ENCODE data around the gene CLASP1. TPM values are rescaled to one million over a fixed set of nuclear protein-coding genes. Genes with fewer than 3 reads are reported as not detected.

The CLASP1 gene
- total and polyA plus RNA-seq, 2 experiments from 2014 or later, result 16.6 to 56.3 TPM

DNA sequence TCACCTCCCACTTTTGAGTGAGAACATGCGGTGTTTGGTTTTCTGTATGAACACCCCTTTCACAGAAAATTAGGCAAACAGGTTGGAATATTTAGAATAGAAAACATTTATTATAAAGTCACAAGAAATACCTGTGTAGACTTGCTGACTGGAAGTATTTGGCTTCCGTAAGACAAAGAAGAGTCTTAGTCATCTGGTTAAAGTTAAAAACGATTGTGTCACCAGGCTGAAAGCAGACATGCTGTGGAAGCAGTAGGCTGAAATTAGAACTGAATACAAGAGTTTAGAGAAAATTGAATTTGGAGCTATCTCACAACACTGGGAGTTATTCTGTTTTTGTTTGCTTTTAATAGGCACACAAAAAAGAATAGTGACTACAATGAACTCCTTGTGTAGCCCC is 16.2 kb upstream of the CLASP1 start:
- DNase-seq (ENCODE audit: low spot score), result no peak
- H3F3A ChIP-seq (replicated peaks; ENCODE audit: low read depth), result no peaks in the 10 kb centered on the region
- H3K27me3 ChIP-seq (ENCODE audit: insufficient read depth), result no peaks in the 10 kb centered on the region
- no peak overlapping the region for H3K27ac ChIP-seq (ENCODE audit: low read depth)
- Mint-ChIP-seq H3K36me3 (ENCODE audit: low read depth) (peaks cover 11% of the 10 kb centered on the region), H3K9me3 (peaks cover 19% of the 10 kb centered on the region), H3K4me3 (no peak overlapping the region), H3K27me3 (ENCODE audit: insufficient read depth, low read depth, poor library complexity) (peaks cover 4% of the 10 kb centered on the region), H3K4me1 (peaks cover 23% of the 10 kb centered on the region), H3K27ac (no peak overlapping the region)
- no peaks in the 10 kb centered on the region for H3K36me3 ChIP-seq (ENCODE audit: insufficient read depth)
- H3K4me1 ChIP-seq (ENCODE audit: insufficient read depth), result peaks cover 15% of the 10 kb centered on the region
- TF ChIP-seq, protein P1, sequence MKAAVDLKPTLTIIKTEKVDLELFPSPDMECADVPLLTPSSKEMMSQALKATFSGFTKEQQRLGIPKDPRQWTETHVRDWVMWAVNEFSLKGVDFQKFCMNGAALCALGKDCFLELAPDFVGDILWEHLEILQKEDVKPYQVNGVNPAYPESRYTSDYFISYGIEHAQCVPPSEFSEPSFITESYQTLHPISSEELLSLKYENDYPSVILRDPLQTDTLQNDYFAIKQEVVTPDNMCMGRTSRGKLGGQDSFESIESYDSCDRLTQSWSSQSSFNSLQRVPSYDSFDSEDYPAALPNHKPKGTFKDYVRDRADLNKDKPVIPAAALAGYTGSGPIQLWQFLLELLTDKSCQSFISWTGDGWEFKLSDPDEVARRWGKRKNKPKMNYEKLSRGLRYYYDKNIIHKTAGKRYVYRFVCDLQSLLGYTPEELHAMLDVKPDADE (IDR thresholded peaks at IDR 0.05), result no peak
- TF ChIP-seq, protein P2, sequence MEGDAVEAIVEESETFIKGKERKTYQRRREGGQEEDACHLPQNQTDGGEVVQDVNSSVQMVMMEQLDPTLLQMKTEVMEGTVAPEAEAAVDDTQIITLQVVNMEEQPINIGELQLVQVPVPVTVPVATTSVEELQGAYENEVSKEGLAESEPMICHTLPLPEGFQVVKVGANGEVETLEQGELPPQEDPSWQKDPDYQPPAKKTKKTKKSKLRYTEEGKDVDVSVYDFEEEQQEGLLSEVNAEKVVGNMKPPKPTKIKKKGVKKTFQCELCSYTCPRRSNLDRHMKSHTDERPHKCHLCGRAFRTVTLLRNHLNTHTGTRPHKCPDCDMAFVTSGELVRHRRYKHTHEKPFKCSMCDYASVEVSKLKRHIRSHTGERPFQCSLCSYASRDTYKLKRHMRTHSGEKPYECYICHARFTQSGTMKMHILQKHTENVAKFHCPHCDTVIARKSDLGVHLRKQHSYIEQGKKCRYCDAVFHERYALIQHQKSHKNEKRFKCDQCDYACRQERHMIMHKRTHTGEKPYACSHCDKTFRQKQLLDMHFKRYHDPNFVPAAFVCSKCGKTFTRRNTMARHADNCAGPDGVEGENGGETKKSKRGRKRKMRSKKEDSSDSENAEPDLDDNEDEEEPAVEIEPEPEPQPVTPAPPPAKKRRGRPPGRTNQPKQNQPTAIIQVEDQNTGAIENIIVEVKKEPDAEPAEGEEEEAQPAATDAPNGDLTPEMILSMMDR (conservative IDR thresholded peaks at IDR 0.05; ENCODE audit: low read depth in 2 of 2), result no peak
- TF ChIP-seq STAT1 (IDR thresholded peaks at IDR 0.05; ENCODE audit: unreplicated experiment), result no peak
- TF ChIP-seq JUNB (IDR thresholded peaks at IDR 0.05; ENCODE audit: unreplicated experiment), result no peak
- H2AFZ ChIP-seq, result no peak overlapping the region
- no peak overlapping the region for H3K4me3 ChIP-seq
- no peak for ATAC-seq
- H4K20me1 ChIP-seq (replicated peaks; ENCODE audit: insufficient read depth), result no peaks in the 10 kb centered on the region
- H3K4me2 ChIP-seq, result no peak overlapping the region
- H3K79me2 ChIP-seq (replicated peaks; ENCODE audit: insufficient read depth), result no peaks in the 10 kb centered on the region
- H3K9me2 ChIP-seq (ENCODE audit: insufficient read depth), result no peaks in the 10 kb centered on the region

DNA sequence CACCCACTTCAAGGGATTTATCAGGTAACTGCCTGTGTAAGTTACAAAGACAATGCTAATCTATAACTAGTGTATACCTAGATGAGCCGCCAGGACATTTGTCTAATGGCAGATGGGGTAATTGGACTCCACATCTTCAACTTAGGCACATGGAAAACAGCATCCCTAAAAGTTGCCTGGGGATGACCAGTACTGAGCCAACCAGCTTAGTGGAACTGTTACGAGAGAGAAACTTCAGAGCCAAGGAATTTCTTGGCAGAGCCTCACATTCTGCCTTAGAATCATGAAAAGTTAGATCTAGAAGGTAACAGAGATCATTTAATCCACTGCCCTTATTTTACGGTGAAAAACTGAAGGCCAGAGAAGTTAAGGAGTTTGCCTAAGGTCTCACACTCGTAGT is 15.5 kb upstream of the CLASP1 start:
- H3K4me1 ChIP-seq (ENCODE audit: insufficient read depth), result peaks cover 15% of the 10 kb centered on the region
- ATAC-seq, result no peak
- H3K36me3 ChIP-seq (ENCODE audit: insufficient read depth), result no peaks in the 10 kb centered on the region
- no peak overlapping the region for H2AFZ ChIP-seq
- H3F3A ChIP-seq (replicated peaks; ENCODE audit: low read depth), result no peaks in the 10 kb centered on the region
- no peaks in the 10 kb centered on the region for H3K9me2 ChIP-seq (ENCODE audit: insufficient read depth)
- Mint-ChIP-seq H3K36me3 (ENCODE audit: low read depth) (peaks cover 6% of the 10 kb centered on the region), H3K27ac (no peak overlapping the region), H3K27me3 (ENCODE audit: insufficient read depth, low read depth, poor library complexity) (peaks cover 4% of the 10 kb centered on the region), H3K4me3 (no peak overlapping the region), H3K4me1 (peaks cover 23% of the 10 kb centered on the region), H3K9me3 (peaks cover 14% of the 10 kb centered on the region)
- H3K4me3 ChIP-seq, result no peak overlapping the region
- H3K27ac ChIP-seq (ENCODE audit: low read depth), result no peak overlapping the region
- no peaks in the 10 kb centered on the region for H4K20me1 ChIP-seq (replicated peaks; ENCODE audit: insufficient read depth)
- TF ChIP-seq POLR2AphosphoS5 (IDR thresholded peaks at IDR 0.05; ENCODE audit: low read depth), result no peak
- TF ChIP-seq, protein P2 (conservative IDR thresholded peaks at IDR 0.05; ENCODE audit: low read depth in 2 of 2), result no peak
- no peak for TF ChIP-seq JUNB (IDR thresholded peaks at IDR 0.05; ENCODE audit: unreplicated experiment)
- TF ChIP-seq, protein P3, sequence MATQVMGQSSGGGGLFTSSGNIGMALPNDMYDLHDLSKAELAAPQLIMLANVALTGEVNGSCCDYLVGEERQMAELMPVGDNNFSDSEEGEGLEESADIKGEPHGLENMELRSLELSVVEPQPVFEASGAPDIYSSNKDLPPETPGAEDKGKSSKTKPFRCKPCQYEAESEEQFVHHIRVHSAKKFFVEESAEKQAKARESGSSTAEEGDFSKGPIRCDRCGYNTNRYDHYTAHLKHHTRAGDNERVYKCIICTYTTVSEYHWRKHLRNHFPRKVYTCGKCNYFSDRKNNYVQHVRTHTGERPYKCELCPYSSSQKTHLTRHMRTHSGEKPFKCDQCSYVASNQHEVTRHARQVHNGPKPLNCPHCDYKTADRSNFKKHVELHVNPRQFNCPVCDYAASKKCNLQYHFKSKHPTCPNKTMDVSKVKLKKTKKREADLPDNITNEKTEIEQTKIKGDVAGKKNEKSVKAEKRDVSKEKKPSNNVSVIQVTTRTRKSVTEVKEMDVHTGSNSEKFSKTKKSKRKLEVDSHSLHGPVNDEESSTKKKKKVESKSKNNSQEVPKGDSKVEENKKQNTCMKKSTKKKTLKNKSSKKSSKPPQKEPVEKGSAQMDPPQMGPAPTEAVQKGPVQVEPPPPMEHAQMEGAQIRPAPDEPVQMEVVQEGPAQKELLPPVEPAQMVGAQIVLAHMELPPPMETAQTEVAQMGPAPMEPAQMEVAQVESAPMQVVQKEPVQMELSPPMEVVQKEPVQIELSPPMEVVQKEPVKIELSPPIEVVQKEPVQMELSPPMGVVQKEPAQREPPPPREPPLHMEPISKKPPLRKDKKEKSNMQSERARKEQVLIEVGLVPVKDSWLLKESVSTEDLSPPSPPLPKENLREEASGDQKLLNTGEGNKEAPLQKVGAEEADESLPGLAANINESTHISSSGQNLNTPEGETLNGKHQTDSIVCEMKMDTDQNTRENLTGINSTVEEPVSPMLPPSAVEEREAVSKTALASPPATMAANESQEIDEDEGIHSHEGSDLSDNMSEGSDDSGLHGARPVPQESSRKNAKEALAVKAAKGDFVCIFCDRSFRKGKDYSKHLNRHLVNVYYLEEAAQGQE (IDR thresholded peaks at IDR 0.05; ENCODE audit: unreplicated experiment), result no peak
- no peak for TF ChIP-seq EZH2 (IDR thresholded peaks at IDR 0.05; ENCODE audit: low read depth, unreplicated experiment)
- TF ChIP-seq STAT1 (IDR thresholded peaks at IDR 0.05; ENCODE audit: unreplicated experiment), result no peak
- TF ChIP-seq ZNF331 (CRISPR knock-in tag; IDR thresholded peaks at IDR 0.05; ENCODE audit: low read depth), result no peak
- no peak for TF ChIP-seq EZH2phosphoT487 (IDR thresholded peaks at IDR 0.05; ENCODE audit: unreplicated experiment)
- no peaks in the 10 kb centered on the region for H3K27me3 ChIP-seq (ENCODE audit: insufficient read depth)
- H3K4me2 ChIP-seq, result no peak overlapping the region
- no peaks in the 10 kb centered on the region for H3K79me2 ChIP-seq (replicated peaks; ENCODE audit: insufficient read depth)
- DNase-seq (ENCODE audit: low spot score), result no peak
